Heart left ventricle (tissue), 16 donors: Measurements from ENCODE around the gene MLLT3. TPM values are rescaled to one million over a fixed set of nuclear protein-coding genes. Genes with fewer than 3 reads are reported as not detected.

ENCODE experiments used
- ATAC-seq, 4 donors: fragments of 200-7000 bp; cut with Tn5 transposase; one replicate each; pipeline ENCODE4 v1.9.1; 2020 to 2022; ENCODE audit warnings: moderate library complexity in 4 of 4, mild to moderate bottlenecking in 3 of 4, moderate number of reproducible peaks in 1 of 4
- DNase-seq, 5 donors: peaks; one replicate each; pipeline ENCODE4 v3.0.0-alpha.2; 2020
- H3K27ac ChIP-seq, 12 donors: fragments of 200-600 bp; sonication (generic) in 4 of 12; one replicate each; pipeline versions ENCODE4 v1.5.0 to v1.8.0; 2016 to 2022; ENCODE audit warnings: mild to moderate bottlenecking in 2 of 12
- H3K27me3 ChIP-seq, 9 donors: fragments of 200-600 bp; sonication (generic) in 2 of 9; one replicate each; pipeline versions ENCODE4 v1.5.1 to v1.8.0; 2016 to 2022; ENCODE audit warnings: mild to moderate bottlenecking in 3 of 9
- H3K36me3 ChIP-seq, 9 donors: fragments of 200-600 bp; sonication (generic) in 2 of 9; one replicate each; pipeline versions ENCODE4 v1.5.0 to v1.8.0; 2018 to 2022; ENCODE audit warnings: mild to moderate bottlenecking in 2 of 9
- H3K4me1 ChIP-seq, 12 donors: fragments of 200-600 bp; sonication (generic) in 4 of 12; one replicate each; pipeline versions ENCODE4 v1.5.0 to v1.8.0; 2016 to 2022; ENCODE audit warnings: mild to moderate bottlenecking in 3 of 12
- H3K4me3 ChIP-seq, 12 donors: fragments of 200-600 bp; sonication (generic) in 4 of 12; one replicate each; pipeline versions ENCODE4 v1.5.0 to v1.8.0; 2017 to 2022; ENCODE audit warnings: mild to moderate bottlenecking in 9 of 12, moderate library complexity in 4 of 12
- H3K9me3 ChIP-seq, 12 donors: fragments of 200-600 bp; sonication (generic) in 4 of 12; one replicate each; pipeline versions ENCODE4 v1.5.0 to v1.8.0; 2016 to 2022; ENCODE audit warnings: mild to moderate bottlenecking in 1 of 12
- POLR2A ChIP-seq, 2 donors: fragments of 450-650 bp; IDR thresholded peaks; one replicate each; pipeline ENCODE4 v1.6.1; 2017; ENCODE audit warnings: antibody characterized with exemption in 2 of 2, mild to moderate bottlenecking in 2 of 2, moderate library complexity in 2 of 2
- WGBS, 4 donors: extraction: QIAGEN DNeasy Blood & Tissue Kit in 2 of 4; methylation state at CpG; one replicate each; pipeline versions ENCODE4 v1.1.5 to v1.1.7; 2013 to 2018; 5-methylcytosine and 5-hydroxymethylcytosine counted together
- intact Hi-C, 10 donors: fragments of 100-400 bp; cut with DNase I; formaldehyde crosslinking; loops; one replicate each; pipeline versions ENCODE4 v1.11.1 to v1.14.2; 2022
- polyA plus RNA-seq, 2 donors: library from polyadenylated mRNA; stranded (reverse); fragments of 200-250 nt; gene quantifications; one replicate each; pipeline ENCODE4 v1.2.3, GENCODE V29; 2013
- total RNA-seq, 9 donors: library from RNA; depleted of rRNA in 2 of 9; stranded (reverse); fragments of >200 nt in 2 of 9; fragmentation: NEBNext Ultra II Directional in 3 of 9; extraction: Animal tissue kit (Norgen Biotek cat#: 25700) in 3 of 9; gene quantifications; one replicate each; pipeline versions ENCODE4 v1.1.0 to v1.2.4, GENCODE V29; 2016 to 2023
- TF ChIP-seq, protein P1 (sequence below), 12 donors: fragments of 200-600 bp; sonication (generic) in 4 of 12; IDR thresholded peaks; one replicate each; pipeline versions ENCODE4 v1.5.0 to v1.8.0; 2018 to 2022; ENCODE audit warnings: antibody characterized with exemption in 12 of 12, mild to moderate bottlenecking in 5 of 12
- donor health status: ischemic (EF 13 %, LVEDD 7.1; RV severe dilation, severe dysfunction).
- donor health status: healthy with polysubstance abuse.
- donor health status: DM: no; HTN: yes; CAD: no.
- donor health status: DM: no; HTN: no; CAD: no.
- donor health status: ischemic (EF 25% LVEDD 6.9; RV normal size, moderate dysfunction).
- donor health status: ischemic (EF 25% LVEDD 5.7; RV mildly dilated, moderate dysfunction).
- donor health status: healthy.
- donor health status: DM: yes; HTN: yes; CAD: no.
- donor health status: ischemic (EF 35%, LVEDD 5.7; RV mildly dilated, moderate dysfunction).
- donor health status: nonischemic (EF 11% LVEDD 7.7; RV severe dilation, severe dysfunction).
- donor health status: DM: yes; HTN: yes; CAD: no.
- donor health status: PGD.
- donor health status: ischemic (EF 29% LVEDD 5.4; RV normal size, mild dysfunction).
- donor health status: nonischemic (EF 23%, LVEDD 6.1; RV moderate dilation, normal function).

The MLLT3 gene
- total and polyA plus RNA-seq, 11 donors, result 7.5 to 21.0 (median 15.3) TPM

DNA sequence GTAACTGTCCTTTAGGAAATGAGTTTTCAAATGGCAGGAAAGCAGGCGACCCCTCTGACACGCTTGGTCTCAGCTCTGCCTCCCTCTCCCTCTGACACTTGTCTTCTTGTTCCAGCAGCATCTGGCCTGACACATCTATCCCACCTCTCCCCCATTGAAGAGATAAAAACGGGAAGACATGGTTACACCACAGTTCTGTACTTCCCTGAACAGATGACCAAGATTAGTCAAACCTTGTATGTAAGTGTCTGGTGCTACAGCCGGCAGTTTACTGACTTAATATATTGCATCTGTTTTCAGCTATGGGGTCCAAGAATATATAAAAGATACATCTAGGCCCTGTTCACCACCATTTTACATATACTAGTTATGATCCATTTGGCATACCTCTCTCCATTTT lies 29.6 kb upstream of the MLLT3 start:
- Histone ChIP-seq H3K36me3 (no peaks in the 10 kb centered on the region), H3K9me3 (peaks cover 0 to 15% (median 0%) of the 10 kb centered on the region in 12 donors), H3K27ac (no peak overlapping the region), H3K4me1 (peaks cover 0 to 3% (median 0%) of the 10 kb centered on the region in 12 donors), H3K27me3 (no peaks in the 10 kb centered on the region), H3K4me3 (no peak overlapping the region)
- WGBS, 4 donors, result 69 to 73% (median 73%) methylated on average over 4 of the region's 4 CpGs
- no peak for DNase-seq
- no peak for ATAC-seq
- intact Hi-C loops, result no loop called here
- TF ChIP-seq, protein P1, sequence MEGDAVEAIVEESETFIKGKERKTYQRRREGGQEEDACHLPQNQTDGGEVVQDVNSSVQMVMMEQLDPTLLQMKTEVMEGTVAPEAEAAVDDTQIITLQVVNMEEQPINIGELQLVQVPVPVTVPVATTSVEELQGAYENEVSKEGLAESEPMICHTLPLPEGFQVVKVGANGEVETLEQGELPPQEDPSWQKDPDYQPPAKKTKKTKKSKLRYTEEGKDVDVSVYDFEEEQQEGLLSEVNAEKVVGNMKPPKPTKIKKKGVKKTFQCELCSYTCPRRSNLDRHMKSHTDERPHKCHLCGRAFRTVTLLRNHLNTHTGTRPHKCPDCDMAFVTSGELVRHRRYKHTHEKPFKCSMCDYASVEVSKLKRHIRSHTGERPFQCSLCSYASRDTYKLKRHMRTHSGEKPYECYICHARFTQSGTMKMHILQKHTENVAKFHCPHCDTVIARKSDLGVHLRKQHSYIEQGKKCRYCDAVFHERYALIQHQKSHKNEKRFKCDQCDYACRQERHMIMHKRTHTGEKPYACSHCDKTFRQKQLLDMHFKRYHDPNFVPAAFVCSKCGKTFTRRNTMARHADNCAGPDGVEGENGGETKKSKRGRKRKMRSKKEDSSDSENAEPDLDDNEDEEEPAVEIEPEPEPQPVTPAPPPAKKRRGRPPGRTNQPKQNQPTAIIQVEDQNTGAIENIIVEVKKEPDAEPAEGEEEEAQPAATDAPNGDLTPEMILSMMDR (IDR thresholded peaks at IDR 0.05), result no peak
- no peak for TF ChIP-seq POLR2A (IDR thresholded peaks at IDR 0.05)

DNA sequence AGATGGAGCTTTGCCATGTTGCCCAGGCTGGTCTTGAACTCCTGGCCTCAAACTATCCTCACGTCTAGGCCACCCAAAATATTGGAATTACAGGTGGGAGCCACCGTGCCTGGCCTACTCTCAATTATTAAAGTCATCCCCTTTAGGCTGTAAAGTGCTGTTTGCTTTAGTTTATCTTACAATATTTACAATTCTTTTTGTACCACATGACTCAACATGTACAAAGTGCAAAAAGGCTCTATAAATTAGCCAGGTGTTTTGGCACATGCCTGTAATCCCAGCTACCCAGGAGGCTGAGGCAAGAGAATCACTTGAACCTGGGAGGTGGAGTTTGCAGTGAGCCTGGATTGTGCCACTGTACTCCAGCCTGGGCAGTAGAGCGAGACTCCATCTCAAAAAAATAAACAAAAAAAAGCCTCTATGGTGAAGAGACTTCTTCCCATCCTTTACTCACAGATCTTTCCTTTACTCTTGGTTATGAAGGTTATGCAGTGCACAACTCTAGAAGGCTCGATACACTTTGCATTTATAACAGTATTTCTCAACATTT lies 28.5 kb upstream of the MLLT3 start:
- Histone ChIP-seq H3K4me3 (no peak overlapping the region), H3K4me1 (peaks cover 0 to 7% (median 0%) of the 10 kb centered on the region in 12 donors), H3K27ac (no peak overlapping the region), H3K27me3 (no peaks in the 10 kb centered on the region), H3K9me3 (peaks cover 0 to 15% (median 0%) of the 10 kb centered on the region in 12 donors), H3K36me3 (no peaks in the 10 kb centered on the region)
- ATAC-seq (no peak), DNase-seq (no peak)
- 92 to 99% (median 95%) methylated on average over 4 of the region's 4 CpGs for WGBS, 4 donors
- intact Hi-C loops, result no loop called here
- no peak for TF ChIP-seq POLR2A (IDR thresholded peaks at IDR 0.05)
- TF ChIP-seq, protein P1 (IDR thresholded peaks at IDR 0.05), result no peak

DNA sequence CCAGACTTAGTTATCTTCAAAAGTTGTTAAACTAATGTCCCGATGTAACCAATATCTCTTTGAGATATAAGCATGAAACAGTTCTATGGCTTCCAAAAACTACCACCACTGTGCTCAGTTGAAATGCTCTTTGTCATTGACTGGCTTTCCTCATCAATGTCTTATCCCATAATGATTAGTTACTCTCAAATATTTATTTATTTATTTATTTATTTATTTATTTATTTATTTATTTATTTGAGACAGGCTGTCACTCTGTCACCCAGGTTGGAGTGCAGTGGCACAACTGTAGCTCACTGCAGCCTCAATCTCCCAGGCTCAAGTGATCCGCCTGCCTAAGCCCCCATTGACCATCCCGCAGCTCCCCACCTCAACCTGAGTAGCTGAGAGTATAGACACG lies 28.0 kb upstream of the MLLT3 start:
- intact Hi-C loops, result no loop called here
- Histone ChIP-seq H3K4me1 (peaks cover 0 to 7% (median 0%) of the 10 kb centered on the region in 12 donors), H3K27me3 (no peaks in the 10 kb centered on the region), H3K36me3 (no peaks in the 10 kb centered on the region), H3K27ac (no peak overlapping the region), H3K9me3 (peaks cover 0 to 15% (median 0%) of the 10 kb centered on the region in 12 donors), H3K4me3 (no peak overlapping the region)
- ATAC-seq (no peak), DNase-seq (no peak)
- TF ChIP-seq, protein P1 (IDR thresholded peaks at IDR 0.05), result no peak
- no peak for TF ChIP-seq POLR2A (IDR thresholded peaks at IDR 0.05)
- WGBS, 4 donors, result 94 to 98% (median 96%) methylated on average over 4 of the region's 4 CpGs

GRCh38 chr9:20649381-20649780 lies 27.1 kb upstream of the MLLT3 start:
- TF ChIP-seq POLR2A (IDR thresholded peaks at IDR 0.05), result no peak
- TF ChIP-seq, protein P1 (IDR thresholded peaks at IDR 0.05), result no peak
- H3K27ac ChIP-seq, result no peak overlapping the region
- DNase-seq, result no peak
- intact Hi-C loops, result no loop called here
- peaks cover 0 to 7% (median 0%) of the 10 kb centered on the region in 12 donors for H3K4me1 ChIP-seq
- no peaks in the 10 kb centered on the region for H3K27me3 ChIP-seq
- H3K4me3 ChIP-seq, result no peak overlapping the region
- no peaks in the 10 kb centered on the region for H3K36me3 ChIP-seq
- peaks cover 0 to 9% (median 0%) of the 10 kb centered on the region in 12 donors for H3K9me3 ChIP-seq
- ATAC-seq, result no peak
- WGBS, 4 donors, result 15 to 28% (median 24%) methylated on average over 1 of the region's 1 CpG
